AML-193 (cell line): ENCODE results near the gene DPP6.

ENCODE experiments used
- DNase-seq, 2 experiments: peaks; one replicate each; lab custom pipeline; 2025; lab: John Stamatoyannopoulos, UW

DPP6 gene

GRCh38 chr7:154859747-154860620 lies 807.8 kb downstream of the DPP6 start:
- no peak for DNase-seq

- no peak for DNase-seq
Measured at GRCh38 chr7:154860621-154861375, 808.6 kb downstream of the DPP6 start.

DNA sequence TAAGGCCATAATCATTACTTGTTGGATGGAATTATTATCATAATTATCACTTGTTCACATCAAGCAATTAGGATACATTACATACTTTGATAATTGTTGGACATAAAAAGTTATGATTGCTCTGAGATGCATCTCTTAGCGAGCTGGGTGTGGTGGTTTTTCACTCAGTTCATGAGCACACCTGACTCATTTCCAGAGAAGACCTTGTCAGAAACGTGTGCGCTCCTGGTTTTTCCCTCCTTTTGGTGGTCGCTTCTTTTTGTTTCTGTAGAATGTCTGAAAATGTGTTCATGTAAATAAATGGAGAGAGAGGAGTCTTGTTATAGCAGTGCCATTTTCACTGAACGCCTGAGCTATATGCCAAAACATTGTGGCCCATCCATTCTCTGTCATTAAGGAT lies 809.4 kb downstream of the DPP6 start:
- no peak for DNase-seq

DNA sequence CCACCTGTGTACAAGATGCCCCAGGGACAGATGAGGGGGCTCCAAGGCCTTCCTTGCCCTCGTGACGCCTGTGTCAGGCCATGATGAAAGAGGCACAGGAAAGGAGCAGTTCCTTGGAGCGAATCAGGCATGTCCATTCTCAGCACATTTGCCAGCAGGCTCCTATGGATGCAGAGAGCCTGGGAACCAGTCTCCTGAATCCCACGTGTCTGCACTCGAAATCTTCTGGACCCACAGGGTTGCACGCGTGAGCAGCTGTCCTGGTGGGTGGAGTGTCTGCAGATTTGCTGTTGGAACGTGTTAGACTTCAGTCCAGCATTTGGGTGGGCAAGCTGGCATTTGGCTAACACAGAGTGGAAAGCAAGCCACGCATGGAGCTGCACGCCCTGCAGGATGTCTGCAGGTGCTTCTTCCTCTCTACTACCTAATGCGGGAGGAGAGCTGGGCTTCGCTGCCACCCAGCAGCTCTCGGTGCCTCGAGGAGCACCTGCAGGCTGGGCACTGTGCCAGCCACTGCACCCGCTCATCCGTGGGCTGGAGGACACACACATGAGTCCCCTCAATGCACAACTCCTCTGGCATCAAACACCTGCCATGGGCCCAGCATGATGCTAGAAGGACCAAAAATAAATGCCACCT lies 810.1 kb downstream of the DPP6 start:
- DNase-seq, result no peak

GRCh38 chr7:154863766-154864522 lies 811.7 kb downstream of the DPP6 start:
- no peak for DNase-seq

- DNase-seq, result no peak
Measured at GRCh38 chr7:154864523-154864891, 812.3 kb downstream of the DPP6 start.

DNA sequence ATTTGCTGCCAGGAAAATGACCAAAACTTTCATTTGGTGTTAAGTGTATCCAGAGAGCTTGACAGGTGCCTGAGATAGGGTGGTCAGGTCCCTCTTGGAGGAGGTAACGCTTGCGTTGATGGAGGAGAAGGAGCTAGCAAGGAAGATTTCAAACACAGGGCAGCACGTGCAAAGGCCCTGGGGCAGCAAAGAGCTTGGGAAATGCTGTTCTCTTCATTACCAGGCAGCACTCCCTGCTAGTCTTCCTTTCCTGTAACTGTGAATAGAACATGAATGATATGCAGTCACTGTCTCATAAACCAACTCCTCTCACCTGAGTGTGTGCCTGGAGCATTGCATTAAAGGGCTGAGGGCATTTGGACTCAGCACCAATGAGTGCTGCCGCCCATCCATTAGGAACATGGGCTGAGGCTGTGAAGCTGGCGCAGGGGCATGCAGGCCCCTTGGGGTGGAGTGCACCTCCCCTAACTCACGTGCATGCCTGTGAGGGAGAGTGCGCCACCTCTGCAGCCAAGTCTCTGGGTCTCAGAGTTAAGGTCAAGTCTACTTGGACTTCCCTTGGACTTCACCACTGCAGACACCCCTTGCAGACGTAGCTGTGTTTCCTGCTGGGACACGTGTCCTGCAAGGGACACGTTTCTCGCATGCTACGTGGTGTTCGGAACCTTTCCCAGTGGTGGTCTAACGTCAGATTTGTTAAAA lies 813.9 kb downstream of the DPP6 start:
- no peak for DNase-seq

DNA sequence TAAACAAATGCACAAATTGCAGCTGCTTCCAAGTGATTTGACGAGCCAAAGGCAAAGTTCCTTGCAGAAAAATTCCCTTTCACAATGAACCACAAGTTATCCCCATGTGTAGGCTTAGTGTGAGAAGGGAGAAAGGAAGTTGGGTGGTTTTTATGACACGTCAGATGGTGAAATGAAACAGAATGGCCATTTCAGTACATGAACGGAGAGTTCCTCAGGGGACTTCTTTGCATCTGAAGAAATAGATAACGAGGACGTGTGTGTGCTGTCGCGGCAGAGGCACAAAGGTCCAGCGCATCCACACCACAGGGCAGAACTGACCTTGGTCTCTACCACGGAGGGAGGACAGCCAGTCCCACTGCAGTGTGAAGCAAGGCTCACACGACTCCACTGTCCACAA lies 814.9 kb downstream of the DPP6 start:
- no peak for DNase-seq

DNA sequence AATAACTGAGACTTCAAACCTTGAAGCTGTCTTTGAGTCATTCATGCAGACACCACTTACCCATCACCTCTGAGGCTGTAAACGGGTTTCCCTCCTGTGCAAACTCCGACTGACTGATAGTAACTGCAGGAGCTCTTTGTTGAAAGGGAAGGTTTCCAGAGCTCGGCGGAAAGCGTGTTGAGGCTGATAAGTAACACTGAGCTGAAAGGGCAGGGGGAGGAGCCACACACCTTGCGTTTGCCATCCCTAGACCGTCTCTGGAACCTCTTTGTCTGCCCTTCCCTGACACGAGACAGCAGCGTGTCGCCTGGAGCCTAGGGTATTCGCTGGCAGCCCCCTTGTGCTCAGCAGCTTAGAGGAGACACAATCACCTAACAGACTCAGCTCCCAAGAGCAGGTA lies 816.7 kb downstream of the DPP6 start:
- DNase-seq, result no peak

GRCh38 chr7:154869436-154869835 lies 817.2 kb downstream of the DPP6 start:
- DNase-seq, result no peak

GRCh38 chr7:154871507-154871906 lies 819.3 kb downstream of the DPP6 start:
- DNase-seq, result no peak

GRCh38 chr7:154871928-154872750 lies 819.9 kb downstream of the DPP6 start:
- DNase-seq, result no peak

GRCh38 chr7:154872811-154873499 lies 820.8 kb downstream of the DPP6 start:
- no peak for DNase-seq

- no peak for DNase-seq
Measured at GRCh38 chr7:154873500-154874121, 821.4 kb downstream of the DPP6 start.

GRCh38 chr7:154874409-154875113 lies 822.4 kb downstream of the DPP6 start:
- no peak for DNase-seq

GRCh38 chr7:154875297-154875696 lies 823.1 kb downstream of the DPP6 start:
- DNase-seq, result no peak

DNA sequence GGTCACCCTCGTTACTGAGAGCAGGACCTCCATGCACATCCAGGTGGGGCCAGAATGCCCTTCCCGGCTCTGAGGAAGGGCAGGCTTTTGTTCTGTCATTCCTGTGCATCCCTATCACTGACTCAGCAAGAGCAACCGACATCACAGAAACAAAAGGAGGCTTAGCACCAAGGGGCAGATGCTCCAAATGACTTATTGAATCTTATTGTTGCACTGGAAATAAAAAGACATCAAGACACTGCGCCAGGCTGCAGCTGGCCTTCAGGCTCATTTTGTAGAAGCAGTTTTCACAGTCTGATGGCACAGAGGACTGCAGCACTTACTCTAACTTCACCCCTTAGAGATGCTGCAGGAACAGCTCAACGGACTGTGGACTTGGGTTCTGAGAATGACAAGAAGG lies 824.3 kb downstream of the DPP6 start:
- DNase-seq, result no peak

GRCh38 chr7:154877031-154877430 lies 824.8 kb downstream of the DPP6 start:
- no peak for DNase-seq

- no peak for DNase-seq
Measured at GRCh38 chr7:154879629-154880028, 827.4 kb downstream of the DPP6 start.
